Karpas-422 (cell line): Measurements from ENCODE around the gene F8. TPM values are rescaled to one million over a fixed set of nuclear protein-coding genes. Genes with fewer than 3 reads are reported as not detected.

Experiments used
- DNase-seq: peaks from one replicate; pipeline ENCODE4 v3.0.0-alpha.2; 2015
- H2AFZ ChIP-seq: fragments of 200-600 bp; sonication (generic); 2 replicates; pipeline ENCODE4 v1.6.1; 2014; ENCODE audit warnings: antibody characterized with exemption, low read length, mixed read lengths
- H3K27ac ChIP-seq: fragments of 200-600 bp; sonication (generic); 2 replicates; pipeline ENCODE4 v1.5.1; 2014; ENCODE audit warnings: mild to moderate bottlenecking, low read length, moderate library complexity
- H3K27me3 ChIP-seq: fragments of 200-600 bp; sonication (generic); 2 replicates; pipeline ENCODE4 v1.6.1; 2014; ENCODE audit warnings: low read length, mixed read lengths
- H3K36me3 ChIP-seq: fragments of 200-600 bp; sonication (generic); 2 replicates; pipeline ENCODE4 v1.6.1; 2014; ENCODE audit warnings: low read length, mixed read lengths; ENCODE audit not compliant: insufficient read depth
- H3K4me1 ChIP-seq: fragments of 200-600 bp; sonication (generic); 2 replicates; pipeline ENCODE4 v1.6.1; 2014; ENCODE audit warnings: mild to moderate bottlenecking, low read length, mixed read lengths
- H3K4me2 ChIP-seq: fragments of 200-600 bp; sonication (generic); 2 replicates; pipeline ENCODE4 v1.6.1; 2014; ENCODE audit warnings: low read length, low read depth, mild to moderate bottlenecking; ENCODE audit not compliant: poor library complexity, severe bottlenecking
- H3K4me3 ChIP-seq: fragments of 200-600 bp; sonication (generic); 2 replicates; pipeline ENCODE4 v1.5.1; 2014; ENCODE audit warnings: mild to moderate bottlenecking, antibody characterized with exemption, low read length, mixed read lengths
- H3K79me2 ChIP-seq: fragments of 200-600 bp; sonication (generic); 2 replicates; pipeline ENCODE4 v1.6.1; 2014; ENCODE audit warnings: mild to moderate bottlenecking, low read length, mixed read lengths
- H3K9ac ChIP-seq: fragments of 200-600 bp; sonication (generic); 2 replicates; pipeline ENCODE4 v1.6.0; 2014; ENCODE audit warnings: low read length
- H3K9me2 ChIP-seq: fragments of 200-600 bp; sonication (generic), shearing (Covaris generic); replicated peaks from 2 replicates; pipeline ENCODE4 v1.6.0; 2014; ENCODE audit warnings: mild to moderate bottlenecking, low read length, moderate library complexity; ENCODE audit not compliant: insufficient read depth
- H3K9me3 ChIP-seq: fragments of 300-700, 200-600 bp; sonication (generic); 2 replicates; pipeline ENCODE4 v1.6.1; 2014; ENCODE audit warnings: low read length, mixed read lengths
- H4K20me1 ChIP-seq: fragments of 200-600 bp; sonication (generic); 2 replicates; pipeline ENCODE4 v1.6.1; 2014; ENCODE audit warnings: mild to moderate bottlenecking, antibody characterized with exemption, low read length, low read depth; ENCODE audit not compliant: insufficient read depth
- total RNA-seq: library from RNA; depleted of rRNA; stranded (reverse); fragments of >200 nt; shearing (Covaris generic); gene quantifications from 2 replicates; pipeline ENCODE4 v1.2.3, GENCODE V29; 2014; ENCODE audit warnings: low replicate concordance; rRNA removed

F8 gene
- 3.0 and 4.1 TPM in 2 replicates for total RNA-seq

DNA sequence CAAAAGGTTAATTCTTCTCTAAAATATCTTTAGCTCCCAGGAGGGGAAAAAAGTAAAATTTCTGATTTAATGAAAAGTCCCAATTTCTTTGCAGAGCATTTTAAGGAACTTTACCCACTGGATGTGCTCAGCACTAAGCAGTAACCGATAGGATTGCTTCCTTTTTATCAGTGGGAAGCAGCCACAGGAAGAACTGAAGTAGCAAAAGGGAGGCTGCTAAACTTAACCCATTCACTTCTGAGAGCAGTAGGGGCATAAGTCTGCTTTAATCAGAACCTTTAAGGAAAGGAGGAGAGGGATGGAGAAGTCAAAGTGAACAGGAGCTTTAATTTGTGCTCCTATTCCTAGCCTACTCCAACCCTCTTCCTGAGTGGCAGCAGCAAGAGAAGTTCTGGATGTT lies at the start of gene F8:
F8 (minus strand) TSS at position 139 of the 400 bp plus-strand sequence. CDS start 171 bp downstream, outside the sequence.
- no peak within 1 kb of the TSS for H2AFZ ChIP-seq

DNA sequence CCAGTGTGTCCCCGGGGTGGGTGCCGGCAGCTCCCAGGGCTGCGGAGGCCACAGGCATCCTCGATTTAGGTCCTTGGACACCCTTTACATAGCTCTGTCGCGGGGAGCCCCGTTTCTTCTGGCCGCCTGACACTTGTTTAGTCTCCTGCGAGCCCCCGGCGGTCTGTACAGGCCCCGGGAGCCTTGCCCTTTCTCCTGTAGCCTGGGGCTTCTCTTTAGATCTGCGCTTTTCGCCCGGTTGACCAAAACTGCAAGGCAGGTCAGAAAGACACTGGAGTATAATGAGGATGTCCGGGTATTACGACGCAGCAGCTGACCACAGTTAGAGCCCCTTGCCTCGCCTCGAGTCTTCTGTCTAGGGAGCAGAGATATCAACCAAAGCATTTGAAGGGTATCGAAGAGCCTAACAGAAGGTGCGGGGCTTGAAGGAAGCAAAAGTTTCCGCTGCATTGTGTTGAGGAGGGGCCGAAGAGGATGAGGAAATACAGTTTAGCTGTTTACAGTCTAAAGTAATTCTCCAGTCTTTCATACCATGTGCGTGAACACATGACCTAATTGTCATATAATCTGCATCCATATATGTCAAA lies 49.3 kb upstream of the F8 start:
- peaks cover 82% of the 10 kb centered on the region for H3K79me2 ChIP-seq
- H3K27ac ChIP-seq: peak overlapping the region; percentile 73
- no peaks in the 10 kb centered on the region for H3K27me3 ChIP-seq
- peak; percentile 45 for DNase-seq
- no peak overlapping the region; the same call in 1 of the 2 replicates for H2AFZ ChIP-seq
- peak overlapping the region; percentile 74 for H3K4me2 ChIP-seq
- no peaks in the 10 kb centered on the region for H3K9me2 ChIP-seq
- H3K4me1 ChIP-seq: peaks cover 47% of the 10 kb centered on the region
- peak overlapping the region; percentile 76 for H3K4me3 ChIP-seq
- H4K20me1 ChIP-seq: no peaks in the 10 kb centered on the region
- H3K9me3 ChIP-seq: no peaks in the 10 kb centered on the region
- H3K9ac ChIP-seq: peak overlapping the region; percentile 85
- peaks cover 19% of the 10 kb centered on the region; the same call in 1 of the 2 replicates for H3K36me3 ChIP-seq

More for the DNA sequence above, at the start of gene F8:
- Histone ChIP-seq H4K20me1 (no peaks in the 10 kb centered on the region), H3K4me1 (peaks cover 18% of the 10 kb centered on the region), H3K79me2 (no peaks in the 10 kb centered on the region), H3K9me3 (no peaks in the 10 kb centered on the region), H3K27ac (no peak within 1 kb of the TSS), H3K9ac (no peak within 1 kb of the TSS), H3K4me2 (peak within 1 kb of the TSS; percentile 2), H3K36me3 (no peaks in the 10 kb centered on the region), H3K4me3 (no peak within 1 kb of the TSS), H3K9me2 (no peaks in the 10 kb centered on the region), H3K27me3 (no peaks in the 10 kb centered on the region)
- no peak for DNase-seq

DNA sequence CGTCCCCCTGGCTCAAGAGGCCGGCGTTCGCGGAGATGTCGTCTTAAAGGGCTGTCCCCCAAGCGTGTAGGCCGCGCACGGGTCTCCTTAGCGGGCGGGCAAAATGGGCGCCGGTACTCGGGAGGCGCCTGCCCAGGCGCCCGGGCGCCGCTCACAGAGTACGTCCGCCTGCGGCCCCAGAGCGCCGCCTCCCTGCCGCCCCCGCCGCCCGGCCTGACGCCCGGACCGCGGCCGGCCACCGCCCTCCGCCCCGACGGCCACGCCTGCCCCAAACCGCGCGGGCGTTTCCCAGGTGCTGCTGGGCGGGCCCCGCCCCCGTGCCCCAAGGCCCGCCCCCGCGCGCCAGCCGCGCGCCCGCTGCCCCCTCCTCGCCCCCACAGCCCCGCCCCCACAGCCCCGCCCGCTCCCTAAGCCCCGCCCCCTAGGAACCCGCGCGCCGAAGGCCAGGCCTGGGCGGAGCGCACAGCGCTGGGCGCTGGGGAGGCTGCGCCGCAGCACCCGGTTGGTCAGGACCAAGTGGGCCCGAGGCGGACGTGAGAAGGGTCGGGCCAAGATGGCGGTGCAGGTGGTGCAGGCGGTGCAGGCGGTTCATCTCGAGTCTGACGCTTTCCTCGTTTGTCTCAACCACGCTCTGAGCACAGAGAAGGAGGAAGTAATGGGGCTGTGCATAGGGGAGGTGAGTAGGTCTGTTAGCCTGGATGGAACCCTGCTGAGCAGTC lies 48.6 kb upstream of the F8 start, which contains the start of the genes BRCC3, CMC4 and MTCP1:
BRCC3 (plus strand) TSS at position 534 of the 719 bp plus-strand sequence; CDS start at position 554, 20 bp downstream.
CMC4 (minus strand) TSS at position 162 of the 719 bp plus-strand sequence. CDS start 7,113 bp downstream, outside the sequence.
MTCP1 (minus strand) TSS at position 162 of the 719 bp plus-strand sequence. CDS start 5,126 bp downstream, outside the sequence.
- no peaks in the 10 kb centered on the region for H4K20me1 ChIP-seq
- H3K4me1 ChIP-seq: peaks cover 47% of the 10 kb centered on the region
- peak within 1 kb of the TSS; percentile 86 for H3K27ac ChIP-seq
- no peaks in the 10 kb centered on the region for H3K9me3 ChIP-seq
- peaks cover 89% of the 10 kb centered on the region for H3K79me2 ChIP-seq
- peaks cover 19% of the 10 kb centered on the region; the same call in 1 of the 2 replicates for H3K36me3 ChIP-seq
- peak within 1 kb of the TSS; percentile 74 for H3K4me2 ChIP-seq
- peak; percentile 94 for DNase-seq
- H3K9ac ChIP-seq: peak within 1 kb of the TSS; percentile 85
- H3K27me3 ChIP-seq: no peaks in the 10 kb centered on the region
- peak within 1 kb of the TSS; percentile 36; the same call in 1 of the 2 replicates for H2AFZ ChIP-seq
- no peaks in the 10 kb centered on the region for H3K9me2 ChIP-seq
- peak within 1 kb of the TSS; percentile 86 for H3K4me3 ChIP-seq

DNA sequence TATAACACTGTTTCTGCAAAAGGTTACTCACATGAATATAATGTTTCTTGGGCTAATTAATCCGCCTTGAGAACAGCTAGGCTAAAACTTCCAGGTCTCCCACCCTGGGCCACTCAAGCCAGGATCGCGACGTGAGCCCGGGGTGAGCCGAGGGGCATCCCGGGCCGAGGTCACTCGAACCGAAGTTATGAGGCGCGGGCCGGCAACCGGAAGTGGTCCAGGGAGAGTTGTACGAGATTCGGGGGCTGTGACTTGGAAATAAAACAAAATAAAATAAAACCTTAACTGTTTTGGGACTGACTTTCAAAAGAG lies 48.1 kb upstream of the F8 start:
- Histone ChIP-seq H3K4me2 (peak overlapping the region; percentile 61), H3K9me3 (no peaks in the 10 kb centered on the region), H3K27me3 (no peaks in the 10 kb centered on the region), H3K4me3 (peak overlapping the region; percentile 86), H3K9me2 (no peaks in the 10 kb centered on the region), H3K36me3 (peaks cover 19% of the 10 kb centered on the region; the same call in 1 of the 2 replicates), H3K27ac (peak overlapping the region; percentile 86), H3K9ac (peak overlapping the region; percentile 84), H3K4me1 (peaks cover 47% of the 10 kb centered on the region), H3K79me2 (peaks cover 91% of the 10 kb centered on the region), H4K20me1 (no peaks in the 10 kb centered on the region), H2AFZ (no peak overlapping the region)
- no peak for DNase-seq

DNA sequence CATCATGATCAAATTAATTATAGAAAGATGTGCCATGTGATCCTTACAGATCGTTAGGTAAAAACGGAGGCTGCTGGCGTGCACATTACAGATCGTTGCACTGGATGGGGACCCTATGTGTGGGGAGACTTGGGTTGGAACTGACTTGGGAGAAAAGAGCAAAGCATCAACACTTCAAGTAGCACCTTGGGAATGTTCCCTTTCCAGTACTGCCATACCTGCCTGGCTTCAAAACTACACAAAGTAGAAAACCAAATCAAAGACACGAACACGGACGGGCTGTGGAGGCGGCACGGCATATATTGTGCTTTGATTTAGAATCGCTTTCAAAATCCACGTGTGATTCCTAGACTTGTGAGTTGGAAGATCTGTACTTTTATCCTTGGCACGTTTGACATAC lies 47.5 kb upstream of the F8 start:
- peak overlapping the region; percentile 86 for H3K27ac ChIP-seq
- H4K20me1 ChIP-seq: no peaks in the 10 kb centered on the region
- no peaks in the 10 kb centered on the region for H3K27me3 ChIP-seq
- H3K4me2 ChIP-seq: peak overlapping the region; percentile 61
- no peaks in the 10 kb centered on the region for H3K9me2 ChIP-seq
- peaks cover 19% of the 10 kb centered on the region; the same call in 1 of the 2 replicates for H3K36me3 ChIP-seq
- peaks cover 90% of the 10 kb centered on the region for H3K79me2 ChIP-seq
- H3K9ac ChIP-seq: peak overlapping the region; percentile 84
- peak overlapping the region; percentile 86 for H3K4me3 ChIP-seq
- peaks cover 47% of the 10 kb centered on the region for H3K4me1 ChIP-seq
- no peaks in the 10 kb centered on the region for H3K9me3 ChIP-seq
- 0 out of 2 replicates have a peak overlapping the region, but pooled peaks have one; percentile 36 for H2AFZ ChIP-seq
- DNase-seq: peak; percentile 60

DNA sequence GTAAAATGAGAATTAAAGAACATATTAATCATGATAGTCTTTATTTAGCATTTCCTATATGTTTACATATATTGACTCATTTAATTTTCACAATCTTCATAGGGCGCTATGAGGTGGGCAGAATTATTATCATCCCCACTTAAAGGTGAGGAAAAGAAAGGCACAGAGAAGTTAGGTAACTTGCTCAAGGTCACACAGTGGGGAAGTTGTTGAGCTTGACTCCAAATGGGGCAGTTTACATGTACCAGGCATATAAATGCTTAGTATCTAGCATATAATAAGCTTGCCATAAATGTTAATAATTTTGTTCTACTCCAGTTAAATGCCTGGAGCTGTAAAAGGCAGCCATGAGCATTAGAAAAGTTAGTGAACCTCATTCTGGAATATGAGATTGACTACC lies 46.9 kb upstream of the F8 start:
- no peak overlapping the region for H3K27ac ChIP-seq

DNA sequence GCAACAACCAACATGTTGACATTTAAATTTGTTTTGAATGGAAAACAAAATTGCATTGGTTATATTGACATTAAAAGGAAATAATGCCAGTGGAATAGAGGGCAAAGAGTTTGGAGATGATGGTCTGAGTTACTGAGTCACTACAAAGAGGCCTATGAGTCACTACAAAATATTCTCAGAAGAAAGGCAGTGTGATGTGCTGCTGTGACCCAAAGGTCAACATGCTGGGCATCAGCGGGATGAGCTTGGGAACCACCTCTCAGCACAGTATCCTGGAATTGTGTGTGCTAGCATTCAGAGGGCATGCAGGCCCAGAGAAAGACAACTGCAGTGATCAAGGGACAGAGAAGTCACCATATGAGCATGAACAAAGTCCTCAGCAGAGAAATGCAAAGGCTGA lies 45.6 kb upstream of the F8 start:
- no peak for DNase-seq
- H3K4me3 ChIP-seq: no peak overlapping the region
- no peaks in the 10 kb centered on the region for H3K9me2 ChIP-seq
- no peaks in the 10 kb centered on the region for H3K9me3 ChIP-seq
- H3K9ac ChIP-seq: peak overlapping the region; percentile 14; the same call in 1 of the 2 replicates
- peaks cover 73% of the 10 kb centered on the region for H3K79me2 ChIP-seq
- H3K27me3 ChIP-seq: no peaks in the 10 kb centered on the region
- peak overlapping the region; percentile 61 for H3K4me2 ChIP-seq
- H3K4me1 ChIP-seq: peaks cover 32% of the 10 kb centered on the region
- 0 out of 2 replicates have a peak, but pooled peaks cover 3% of the 10 kb centered on the region for H3K36me3 ChIP-seq
- H2AFZ ChIP-seq: no peak overlapping the region
- no peak overlapping the region for H3K27ac ChIP-seq
- no peaks in the 10 kb centered on the region for H4K20me1 ChIP-seq

More for the DNA sequence above, 46.9 kb upstream of the F8 start:
- Histone ChIP-seq H3K9ac (peak overlapping the region; percentile 84), H4K20me1 (no peaks in the 10 kb centered on the region), H3K4me1 (peaks cover 44% of the 10 kb centered on the region), H3K4me2 (peak overlapping the region; percentile 61), H3K9me2 (no peaks in the 10 kb centered on the region), H3K79me2 (peaks cover 86% of the 10 kb centered on the region), H3K36me3 (peaks cover 15% of the 10 kb centered on the region; the same call in 1 of the 2 replicates), H3K9me3 (no peaks in the 10 kb centered on the region), H3K27me3 (no peaks in the 10 kb centered on the region), H2AFZ (no peak overlapping the region), H3K4me3 (peak overlapping the region; percentile 86)
- no peak for DNase-seq
